Endodermal cell (in vitro differentiated cells): Measurements from ENCODE around the gene SORCS2. TPM values are rescaled to one million over a fixed set of nuclear protein-coding genes. Genes with fewer than 3 reads are reported as not detected.

ENCODE experiments used
- DNase-seq: peaks from one replicate; pipeline ENCODE4 v3.0.0-alpha.2; 2017
- H3K27ac ChIP-seq: 2 replicates; pipeline ENCODE4 v1.5.1; 2013; ENCODE audit warnings: mild to moderate bottlenecking, low read depth, low read length, moderate library complexity
- H3K27me3 ChIP-seq: 2 replicates; pipeline ENCODE4 v1.6.1; 2013; ENCODE audit warnings: mild to moderate bottlenecking, low read length, moderate library complexity; ENCODE audit not compliant: insufficient read depth, control insufficient read depth, poor library complexity, severe bottlenecking
- H3K36me3 ChIP-seq: 2 replicates; pipeline ENCODE4 v1.7.0; 2013; ENCODE audit warnings: mild to moderate bottlenecking, low read length, moderate library complexity; ENCODE audit not compliant: control insufficient read depth, insufficient read depth
- H3K4me1 ChIP-seq: one replicate; pipeline ENCODE4 v1.7.0; 2013; ENCODE audit warnings: low read length; ENCODE audit not compliant: control insufficient read depth, insufficient read depth
- H3K4me3 ChIP-seq: 2 replicates; pipeline ENCODE4 v1.5.1; 2013; ENCODE audit warnings: mild to moderate bottlenecking, low read length, moderate library complexity
- H3K9ac ChIP-seq: 2 replicates; pipeline ENCODE4 v1.6.1; 2013; ENCODE audit warnings: mild to moderate bottlenecking, low read length, moderate library complexity; ENCODE audit not compliant: poor library complexity, severe bottlenecking; ENCODE audit errors: extremely low read depth
- H3K9me3 ChIP-seq: 2 replicates; pipeline ENCODE4 v1.6.1; 2013; ENCODE audit warnings: mild to moderate bottlenecking, low read length, moderate library complexity; ENCODE audit not compliant: control insufficient read depth
- H3K27ac Mint-ChIP-seq: 2 replicates; pipeline ENCODE4 v1.8.0; 2020; ENCODE audit warnings: mixed read lengths
- H3K27me3 Mint-ChIP-seq: 2 replicates; pipeline ENCODE4 v1.8.0; 2021; ENCODE audit warnings: mild to moderate bottlenecking, mixed read lengths; ENCODE audit not compliant: insufficient read depth
- H3K36me3 Mint-ChIP-seq: 2 replicates; pipeline ENCODE4 v1.8.0; 2020; ENCODE audit warnings: low read depth, mixed read lengths
- H3K4me1 Mint-ChIP-seq: 2 replicates; pipeline ENCODE4 v1.8.0; 2020; ENCODE audit warnings: mixed read lengths
- H3K4me3 Mint-ChIP-seq: 2 replicates; pipeline ENCODE4 v1.8.0; 2020; ENCODE audit warnings: mild to moderate bottlenecking, moderate library complexity, mixed read lengths
- H3K9me3 Mint-ChIP-seq: 2 replicates; pipeline ENCODE4 v1.8.0; 2020; ENCODE audit warnings: mild to moderate bottlenecking, mixed read lengths
- CTCF ChIP-seq: fragments of 200-600 bp; sonication (generic); conservative IDR thresholded peaks from 2 replicates; pipeline ENCODE4 v1.5.0; 2021; ENCODE audit warnings: antibody characterized with exemption, mild to moderate bottlenecking
- WGBS, 2 experiments: methylation state at CpG; one replicate each; pipeline versions ENCODE4 v1.1.5 to v1.1.7; 2013; ENCODE audit warnings: missing lambda C conversion rate in 2 of 2, mixed read lengths in 1 of 2; ENCODE audit not compliant: insufficient coverage in 1 of 2, insufficient read length in 1 of 2; 5-methylcytosine and 5-hydroxymethylcytosine counted together
- total RNA-seq, 2 donors: library from RNA; stranded (reverse); fragmentation: NEBNext Ultra II Directional in 1 of 2; extraction: Animal tissue kit (Norgen Biotek cat#: 25700) in 1 of 2; gene quantifications; 2 replicates in 1 of 2; 3 replicates in 1 of 2; pipeline ENCODE4 v1.2.1, GENCODE V29; 2021

The SORCS2 gene
- total RNA-seq, 2 donors from 2014 or later: 1.4 to 1.9 TPM

- Mint-ChIP-seq H3K9me3 (peaks cover 8% of the 10 kb centered on the region), H3K27ac (no peak overlapping the region), H3K4me1 (no peaks in the 10 kb centered on the region), H3K36me3 (no peaks in the 10 kb centered on the region), H3K27me3 (peaks cover 1% of the 10 kb centered on the region), H3K4me3 (no peak overlapping the region)
- no peak overlapping the region for H3K27ac ChIP-seq
- TF ChIP-seq CTCF: no peak
- no peaks in the 10 kb centered on the region for H3K4me1 ChIP-seq
- no peaks in the 10 kb centered on the region for H3K9me3 ChIP-seq
- DNase-seq: no peak
- H3K9ac ChIP-seq: no peak overlapping the region
- H3K36me3 ChIP-seq: no peaks in the 10 kb centered on the region
- WGBS, 2 experiments: 95% methylated on average over 6 to 15 of the region's 15 CpGs
- no peak overlapping the region for H3K4me3 ChIP-seq
- no peaks in the 10 kb centered on the region for H3K27me3 ChIP-seq
These were observed 60.4 kb downstream of the SORCS2 start for GRCh38 chr4:7252510-7253340.

GRCh38 chr4:7253341-7253700, 61.0 kb downstream of the SORCS2 start:
- no peaks in the 10 kb centered on the region for H3K4me1 ChIP-seq
- 83 to 100% methylated on average over 1 to 7 of the region's 7 CpGs for WGBS, 2 experiments

GRCh38 chr4:7253837-7254236, 61.5 kb downstream of the SORCS2 start:
- no peak for DNase-seq
- WGBS, 2 experiments: 64 to 93% methylated on average over 2 to 4 of the region's 4 CpGs
- no peak overlapping the region for H3K27ac Mint-ChIP-seq

More at GRCh38 chr4:7253341-7253700, 61.0 kb downstream of the SORCS2 start:
- no peaks in the 10 kb centered on the region for H3K9me3 ChIP-seq
- peaks cover 1% of the 10 kb centered on the region for H3K27me3 Mint-ChIP-seq
- H3K9me3 Mint-ChIP-seq: peaks cover 8% of the 10 kb centered on the region
- no peak overlapping the region for H3K27ac ChIP-seq
- H3K4me1 Mint-ChIP-seq: no peaks in the 10 kb centered on the region
- H3K4me3 ChIP-seq: no peak overlapping the region
- H3K36me3 ChIP-seq: no peaks in the 10 kb centered on the region
- no peaks in the 10 kb centered on the region for H3K27me3 ChIP-seq
- H3K36me3 Mint-ChIP-seq: no peaks in the 10 kb centered on the region
- no peak for TF ChIP-seq CTCF
- no peak overlapping the region for H3K27ac Mint-ChIP-seq
- DNase-seq: no peak
- H3K9ac ChIP-seq: no peak overlapping the region
- no peak overlapping the region for H3K4me3 Mint-ChIP-seq

More at GRCh38 chr4:7253837-7254236, 61.5 kb downstream of the SORCS2 start:
- no peak overlapping the region for H3K27ac ChIP-seq
- no peak overlapping the region for H3K4me3 ChIP-seq
- H3K9ac ChIP-seq: no peak overlapping the region
- no peaks in the 10 kb centered on the region for H3K4me1 ChIP-seq
- TF ChIP-seq CTCF: no peak
- H3K36me3 ChIP-seq: no peaks in the 10 kb centered on the region
- H3K4me3 Mint-ChIP-seq: no peak overlapping the region
- no peaks in the 10 kb centered on the region for H3K9me3 ChIP-seq
- peaks cover 1% of the 10 kb centered on the region for H3K27me3 Mint-ChIP-seq
- H3K27me3 ChIP-seq: no peaks in the 10 kb centered on the region
- no peaks in the 10 kb centered on the region for H3K4me1 Mint-ChIP-seq
- no peaks in the 10 kb centered on the region for H3K36me3 Mint-ChIP-seq
- H3K9me3 Mint-ChIP-seq: peaks cover 3% of the 10 kb centered on the region
